ENCODE measurements around the gene POC1B.

- TF ChIP-seq SUZ12 (IDR thresholded peaks at IDR 0.05) (no peak), ARNT (IDR thresholded peaks at IDR 0.05) (no peak), SP1 (IDR thresholded peaks at IDR 0.05) (no peak)
These were observed 104.6 kb downstream of the POC1B start for GRCh38 chr12:89421092-89421835.
